ENCODE data around the gene KLHL25.

DNA sequence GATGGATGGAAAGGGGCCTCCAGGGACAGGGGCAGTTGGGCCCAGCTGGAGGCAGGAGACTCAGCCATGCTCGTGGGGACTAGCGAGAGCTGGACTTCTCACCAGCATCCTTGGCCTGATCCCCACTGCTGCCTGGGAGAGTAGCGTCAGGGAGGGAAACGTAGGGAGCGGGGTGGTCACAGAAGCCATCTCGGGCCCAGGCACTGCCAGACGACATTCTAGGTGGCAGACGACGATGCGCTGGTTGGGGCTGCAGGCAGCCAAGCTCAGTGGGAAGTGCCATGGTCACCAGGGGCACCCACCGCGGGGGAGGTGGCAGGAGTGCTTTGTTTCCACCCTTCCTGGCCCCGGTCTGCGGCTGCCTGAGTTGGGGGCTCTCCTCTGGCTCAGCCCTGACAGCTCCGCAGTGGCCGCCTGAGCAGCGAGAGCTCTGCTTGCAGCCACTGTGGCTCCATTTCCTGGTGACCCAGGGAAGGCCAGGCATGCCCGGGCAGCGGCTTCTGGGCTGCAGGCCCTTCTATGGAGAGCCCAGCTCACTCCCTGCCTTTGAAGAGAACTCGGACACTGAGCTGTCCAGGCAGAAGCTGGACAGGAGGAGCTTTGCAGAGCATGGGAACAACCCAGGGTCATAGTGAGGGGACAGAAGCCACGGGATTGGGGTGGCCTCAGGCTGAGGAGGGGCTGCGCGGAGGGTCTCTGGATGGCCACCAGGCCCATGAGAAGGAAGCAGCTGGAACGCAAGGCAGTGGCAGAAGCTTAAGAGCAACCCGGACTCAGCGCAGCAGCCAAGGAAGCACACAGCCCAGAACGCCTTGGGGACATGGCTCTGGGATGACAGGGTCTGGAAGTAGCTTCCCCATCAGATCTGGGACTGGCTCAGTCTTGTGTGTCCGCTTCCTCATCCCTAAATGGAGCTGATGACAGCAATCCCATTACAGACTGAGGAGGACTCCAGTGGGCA lies 30.8 kb downstream of the KLHL25 start:
- TF ChIP-seq, protein P1, sequence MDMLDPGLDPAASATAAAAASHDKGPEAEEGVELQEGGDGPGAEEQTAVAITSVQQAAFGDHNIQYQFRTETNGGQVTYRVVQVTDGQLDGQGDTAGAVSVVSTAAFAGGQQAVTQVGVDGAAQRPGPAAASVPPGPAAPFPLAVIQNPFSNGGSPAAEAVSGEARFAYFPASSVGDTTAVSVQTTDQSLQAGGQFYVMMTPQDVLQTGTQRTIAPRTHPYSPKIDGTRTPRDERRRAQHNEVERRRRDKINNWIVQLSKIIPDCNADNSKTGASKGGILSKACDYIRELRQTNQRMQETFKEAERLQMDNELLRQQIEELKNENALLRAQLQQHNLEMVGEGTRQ (IDR thresholded peaks at IDR 0.05), result no peak
- TF ChIP-seq SMC3 (IDR thresholded peaks at IDR 0.05) (no peak), RAD21 (conservative IDR thresholded peaks at IDR 0.05 in 1 of 2, IDR thresholded peaks at IDR 0.05 in 1 of 2) (no peak)
- TF ChIP-seq, protein P2, sequence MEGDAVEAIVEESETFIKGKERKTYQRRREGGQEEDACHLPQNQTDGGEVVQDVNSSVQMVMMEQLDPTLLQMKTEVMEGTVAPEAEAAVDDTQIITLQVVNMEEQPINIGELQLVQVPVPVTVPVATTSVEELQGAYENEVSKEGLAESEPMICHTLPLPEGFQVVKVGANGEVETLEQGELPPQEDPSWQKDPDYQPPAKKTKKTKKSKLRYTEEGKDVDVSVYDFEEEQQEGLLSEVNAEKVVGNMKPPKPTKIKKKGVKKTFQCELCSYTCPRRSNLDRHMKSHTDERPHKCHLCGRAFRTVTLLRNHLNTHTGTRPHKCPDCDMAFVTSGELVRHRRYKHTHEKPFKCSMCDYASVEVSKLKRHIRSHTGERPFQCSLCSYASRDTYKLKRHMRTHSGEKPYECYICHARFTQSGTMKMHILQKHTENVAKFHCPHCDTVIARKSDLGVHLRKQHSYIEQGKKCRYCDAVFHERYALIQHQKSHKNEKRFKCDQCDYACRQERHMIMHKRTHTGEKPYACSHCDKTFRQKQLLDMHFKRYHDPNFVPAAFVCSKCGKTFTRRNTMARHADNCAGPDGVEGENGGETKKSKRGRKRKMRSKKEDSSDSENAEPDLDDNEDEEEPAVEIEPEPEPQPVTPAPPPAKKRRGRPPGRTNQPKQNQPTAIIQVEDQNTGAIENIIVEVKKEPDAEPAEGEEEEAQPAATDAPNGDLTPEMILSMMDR (IDR thresholded peaks at IDR 0.05), result no peak
- TF ChIP-seq, protein P3, sequence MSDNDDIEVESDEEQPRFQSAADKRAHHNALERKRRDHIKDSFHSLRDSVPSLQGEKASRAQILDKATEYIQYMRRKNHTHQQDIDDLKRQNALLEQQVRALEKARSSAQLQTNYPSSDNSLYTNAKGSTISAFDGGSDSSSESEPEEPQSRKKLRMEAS (IDR thresholded peaks at IDR 0.05), result no peak

Data from A549 (cell line).